HEK293 (cell line): ENCODE measurements around the gene PTGES2.

ENCODE experiments used
- CTCF ChIA-PET: fragments of 350-600 bp; formaldehyde crosslinking; extraction: SDS; loops from one replicate; lab custom pipeline; 2021; ENCODE audit warnings: antibody characterized with exemption; lab: Yijun Ruan, JAX
- POLR2A ChIA-PET: fragments of 300-600 bp; formaldehyde crosslinking; extraction: SDS; loops from one replicate; lab custom pipeline; 2020; ENCODE audit warnings: antibody characterized with exemption, inconsistent platforms; lab: Yijun Ruan, JAX
- H3K27ac ChIP-seq: fragments of 200-500 bp; sonication (Bioruptor generic); 2 replicates; pipeline ENCODE4 v1.5.1; 2014; ENCODE audit warnings: low read depth, low read length, control low read depth, inconsistent platforms; ENCODE audit errors: extremely low read depth
- H3K36me3 ChIP-seq, 2 experiments: fragments of 200-500 bp in 1 of 2; sonication (Bioruptor generic) in 1 of 2; 1 replicate in 1 of 2; 2 replicates in 1 of 2; pipeline ENCODE4 v1.5.1; 2014 to 2017; ENCODE audit warnings: inconsistent platforms in 2 of 2, low read length in 2 of 2; ENCODE audit not compliant: control insufficient read depth in 2 of 2, insufficient read depth in 1 of 2
- H3K4me1 ChIP-seq: fragments of 200-500 bp; sonication (Bioruptor generic); 2 replicates; pipeline ENCODE4 v1.5.1; 2014; ENCODE audit warnings: mild to moderate bottlenecking, low read length, inconsistent platforms; ENCODE audit not compliant: control insufficient read depth, insufficient read depth
- H3K4me3 ChIP-seq: 2 replicates; pipeline ENCODE4 v1.5.1; 2011; ENCODE audit warnings: low read depth, mild to moderate bottlenecking, control low read depth, low read length, moderate library complexity
- H3K9me3 ChIP-seq: fragments of 200-500 bp; sonication (Bioruptor generic); 2 replicates; pipeline ENCODE4 v1.5.1; 2014; ENCODE audit warnings: low read depth, low read length, inconsistent platforms; ENCODE audit not compliant: control insufficient read depth, insufficient read depth
- BCL11A ChIP-seq: fragments of 450-650 bp; formaldehyde crosslinking; IDR thresholded peaks from 2 replicates; pipeline ENCODE4 v1.5.1; 2016; ENCODE audit warnings: low read depth, missing biosample characterization, missing genetic modification characterization
- MYNN ChIP-seq: fragments of 450-650 bp; formaldehyde crosslinking; IDR thresholded peaks from 2 replicates; pipeline ENCODE4 v1.5.1; 2016; ENCODE audit warnings: missing biosample characterization, missing genetic modification characterization, borderline replicate concordance
- SP7 ChIP-seq: fragments of 450-650 bp; formaldehyde crosslinking; IDR thresholded peaks from 2 replicates; pipeline ENCODE4 v1.5.1; 2016; ENCODE audit warnings: missing biosample characterization, missing genetic modification characterization
- ZBTB7A ChIP-seq: fragments of 450-650 bp; formaldehyde crosslinking; IDR thresholded peaks from 2 replicates; pipeline ENCODE4 v1.5.1; 2016; ENCODE audit warnings: low read depth, missing biosample characterization, missing genetic modification characterization
- ZBTB8A ChIP-seq: fragments of 450-650 bp; formaldehyde crosslinking; IDR thresholded peaks from 2 replicates; pipeline ENCODE4 v1.5.1; 2016; ENCODE audit warnings: missing biosample characterization, missing genetic modification characterization
- ZFP3 ChIP-seq: fragments of 450-650 bp; formaldehyde crosslinking; IDR thresholded peaks from 2 replicates; pipeline ENCODE4 v1.5.1; 2016; ENCODE audit warnings: low read depth, missing biosample characterization, missing genetic modification characterization
- ZNF112 ChIP-seq: fragments of 450-650 bp; formaldehyde crosslinking; IDR thresholded peaks from 2 replicates; pipeline ENCODE4 v1.5.0; 2017; ENCODE audit warnings: missing biosample characterization, missing genetic modification characterization
- ZNF146 ChIP-seq: fragments of 450-650 bp; formaldehyde crosslinking; IDR thresholded peaks from 2 replicates; pipeline ENCODE4 v1.5.1; 2016; ENCODE audit warnings: missing biosample characterization, missing genetic modification characterization
- ZNF24 ChIP-seq: fragments of 450-650 bp; formaldehyde crosslinking; IDR thresholded peaks from 2 replicates; pipeline ENCODE4 v1.5.1; 2016; ENCODE audit warnings: missing biosample characterization, missing genetic modification characterization
- ZNF248 ChIP-seq: fragments of 450-650 bp; formaldehyde crosslinking; IDR thresholded peaks from 2 replicates; pipeline ENCODE4 v1.5.1; 2017; ENCODE audit warnings: missing biosample characterization, missing genetic modification characterization
- ZNF274 ChIP-seq, 2 experiments: fragments of 200-500 bp in 1 of 2; fragments of 450-650 bp in 1 of 2; sonication (Bioruptor generic) in 1 of 2; formaldehyde crosslinking in 1 of 2; IDR thresholded peaks; 2 replicates each; pipeline versions ENCODE4 v1.5.1 to v1.6.1; 2014 to 2016; ENCODE audit warnings: borderline replicate concordance in 1 of 2, inconsistent platforms in 1 of 2, low read length in 1 of 2, missing biosample characterization in 1 of 2, missing genetic modification characterization in 1 of 2
- ZNF311 ChIP-seq: fragments of 450-650 bp; formaldehyde crosslinking; IDR thresholded peaks from 2 replicates; pipeline ENCODE4 v1.5.1; 2017; ENCODE audit warnings: missing biosample characterization, missing genetic modification characterization, borderline replicate concordance
- ZNF354C ChIP-seq: fragments of 450-650 bp; formaldehyde crosslinking; IDR thresholded peaks from 2 replicates; pipeline ENCODE4 v1.5.1; 2016; ENCODE audit warnings: missing biosample characterization, missing genetic modification characterization, low read depth, borderline replicate concordance
- ZNF366 ChIP-seq: fragments of 450-650 bp; formaldehyde crosslinking; conservative IDR thresholded peaks from 2 replicates; pipeline ENCODE4 v1.5.1; 2016; ENCODE audit warnings: missing biosample characterization, missing genetic modification characterization
- ZNF423 ChIP-seq: fragments of 450-650 bp; formaldehyde crosslinking; IDR thresholded peaks from 2 replicates; pipeline ENCODE4 v1.5.1; 2016; ENCODE audit warnings: missing biosample characterization, missing genetic modification characterization
- ZNF560 ChIP-seq: fragments of 450-650 bp; formaldehyde crosslinking; IDR thresholded peaks from 2 replicates; pipeline ENCODE4 v1.5.1; 2017; ENCODE audit warnings: missing biosample characterization, missing genetic modification characterization, borderline replicate concordance
- ZNF610 ChIP-seq: fragments of 450-650 bp; formaldehyde crosslinking; IDR thresholded peaks from 2 replicates; pipeline ENCODE4 v1.5.1; 2016; ENCODE audit warnings: missing biosample characterization, missing genetic modification characterization, borderline replicate concordance
- ZNF624 ChIP-seq: fragments of 450-650 bp; formaldehyde crosslinking; IDR thresholded peaks from 2 replicates; pipeline ENCODE4 v1.5.1; 2017; ENCODE audit warnings: missing biosample characterization, missing genetic modification characterization
- TF ChIP-seq, protein P1 (sequence below): fragments of 450-650 bp; formaldehyde crosslinking; IDR thresholded peaks from 2 replicates; pipeline ENCODE4 v1.5.1; 2016; ENCODE audit warnings: missing biosample characterization, missing genetic modification characterization
- TF ChIP-seq, protein P2 (sequence below): fragments of 450-650 bp; formaldehyde crosslinking; IDR thresholded peaks from 2 replicates; pipeline ENCODE4 v1.5.1; 2016; ENCODE audit warnings: missing biosample characterization, missing genetic modification characterization
- TF ChIP-seq, protein P3 (sequence below): fragments of 450-650 bp; formaldehyde crosslinking; IDR thresholded peaks from 2 replicates; pipeline ENCODE4 v1.5.1; 2017; ENCODE audit warnings: missing biosample characterization, missing genetic modification characterization
- TF ChIP-seq, protein P4 (sequence below): fragments of 450-650 bp; formaldehyde crosslinking; IDR thresholded peaks from 2 replicates; pipeline ENCODE4 v1.5.1; 2016; ENCODE audit warnings: missing biosample characterization, missing genetic modification characterization
- TF ChIP-seq, protein P5 (sequence below): fragments of 450-650 bp; formaldehyde crosslinking; IDR thresholded peaks from 2 replicates; pipeline ENCODE4; 2016; ENCODE audit warnings: missing biosample characterization, missing genetic modification characterization

Gene PTGES2

DNA sequence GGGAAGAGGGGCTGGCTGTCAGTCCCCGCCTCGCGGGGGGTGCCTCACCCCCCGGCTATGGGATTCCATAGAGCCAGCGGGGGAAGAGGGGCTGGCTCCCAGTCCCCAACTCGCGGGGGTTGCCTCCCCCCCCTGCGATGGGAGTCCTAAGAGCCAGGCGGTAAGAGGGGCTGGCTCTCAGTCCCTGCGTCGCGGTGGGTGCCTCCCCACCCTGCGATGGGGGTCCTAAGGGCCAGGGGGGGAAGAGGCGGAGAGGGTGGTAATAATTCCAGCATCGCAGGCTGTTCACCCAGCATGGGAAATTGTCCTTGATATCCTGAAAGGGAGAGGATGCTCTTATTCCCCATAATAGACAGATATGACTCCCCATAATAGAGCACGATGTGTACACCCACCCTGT, 12.1 kb upstream of the PTGES2 start:
- no peak for TF ChIP-seq MYNN (tag by site-specific recombination)
- no peak for TF ChIP-seq ZNF354C (tag by site-specific recombination)
- TF ChIP-seq ZNF311 (tag by site-specific recombination): no peak
- TF ChIP-seq ZFP3: no peak
- no peak for TF ChIP-seq ZNF274 (IDR thresholded peaks at IDR 0.05; ENCODE audit: low read length)
- TF ChIP-seq ZNF274 (tag by site-specific recombination; IDR thresholded peaks at IDR 0.05; ENCODE audit: borderline replicate concordance): no peak
- no peak for TF ChIP-seq ZBTB7A (tag by site-specific recombination)
- no peak for TF ChIP-seq ZNF624 (tag by site-specific recombination)
- TF ChIP-seq, protein P1, sequence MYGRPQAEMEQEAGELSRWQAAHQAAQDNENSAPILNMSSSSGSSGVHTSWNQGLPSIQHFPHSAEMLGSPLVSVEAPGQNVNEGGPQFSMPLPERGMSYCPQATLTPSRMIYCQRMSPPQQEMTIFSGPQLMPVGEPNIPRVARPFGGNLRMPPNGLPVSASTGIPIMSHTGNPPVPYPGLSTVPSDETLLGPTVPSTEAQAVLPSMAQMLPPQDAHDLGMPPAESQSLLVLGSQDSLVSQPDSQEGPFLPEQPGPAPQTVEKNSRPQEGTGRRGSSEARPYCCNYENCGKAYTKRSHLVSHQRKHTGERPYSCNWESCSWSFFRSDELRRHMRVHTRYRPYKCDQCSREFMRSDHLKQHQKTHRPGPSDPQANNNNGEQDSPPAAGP (tag by site-specific recombination): no peak
- no peak for TF ChIP-seq BCL11A (tag by site-specific recombination)
- TF ChIP-seq ZBTB8A (tag by site-specific recombination): no peak
- TF ChIP-seq ZNF146 (tag by site-specific recombination): no peak
- no peak for TF ChIP-seq ZNF610 (tag by site-specific recombination)
- TF ChIP-seq, protein P2, sequence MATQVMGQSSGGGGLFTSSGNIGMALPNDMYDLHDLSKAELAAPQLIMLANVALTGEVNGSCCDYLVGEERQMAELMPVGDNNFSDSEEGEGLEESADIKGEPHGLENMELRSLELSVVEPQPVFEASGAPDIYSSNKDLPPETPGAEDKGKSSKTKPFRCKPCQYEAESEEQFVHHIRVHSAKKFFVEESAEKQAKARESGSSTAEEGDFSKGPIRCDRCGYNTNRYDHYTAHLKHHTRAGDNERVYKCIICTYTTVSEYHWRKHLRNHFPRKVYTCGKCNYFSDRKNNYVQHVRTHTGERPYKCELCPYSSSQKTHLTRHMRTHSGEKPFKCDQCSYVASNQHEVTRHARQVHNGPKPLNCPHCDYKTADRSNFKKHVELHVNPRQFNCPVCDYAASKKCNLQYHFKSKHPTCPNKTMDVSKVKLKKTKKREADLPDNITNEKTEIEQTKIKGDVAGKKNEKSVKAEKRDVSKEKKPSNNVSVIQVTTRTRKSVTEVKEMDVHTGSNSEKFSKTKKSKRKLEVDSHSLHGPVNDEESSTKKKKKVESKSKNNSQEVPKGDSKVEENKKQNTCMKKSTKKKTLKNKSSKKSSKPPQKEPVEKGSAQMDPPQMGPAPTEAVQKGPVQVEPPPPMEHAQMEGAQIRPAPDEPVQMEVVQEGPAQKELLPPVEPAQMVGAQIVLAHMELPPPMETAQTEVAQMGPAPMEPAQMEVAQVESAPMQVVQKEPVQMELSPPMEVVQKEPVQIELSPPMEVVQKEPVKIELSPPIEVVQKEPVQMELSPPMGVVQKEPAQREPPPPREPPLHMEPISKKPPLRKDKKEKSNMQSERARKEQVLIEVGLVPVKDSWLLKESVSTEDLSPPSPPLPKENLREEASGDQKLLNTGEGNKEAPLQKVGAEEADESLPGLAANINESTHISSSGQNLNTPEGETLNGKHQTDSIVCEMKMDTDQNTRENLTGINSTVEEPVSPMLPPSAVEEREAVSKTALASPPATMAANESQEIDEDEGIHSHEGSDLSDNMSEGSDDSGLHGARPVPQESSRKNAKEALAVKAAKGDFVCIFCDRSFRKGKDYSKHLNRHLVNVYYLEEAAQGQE: no peak
- no peak for TF ChIP-seq ZNF24 (tag by site-specific recombination)
- no peaks in the 10 kb centered on the region for H3K36me3 ChIP-seq
- H3K9me3 ChIP-seq: no peaks in the 10 kb centered on the region
- no peaks in the 10 kb centered on the region for H3K4me1 ChIP-seq
- CTCF ChIA-PET: no interaction called here
- no peak overlapping the region for H3K4me3 ChIP-seq
- POLR2A ChIA-PET: no interaction called here
- H3K27ac ChIP-seq: no peak overlapping the region

DNA sequence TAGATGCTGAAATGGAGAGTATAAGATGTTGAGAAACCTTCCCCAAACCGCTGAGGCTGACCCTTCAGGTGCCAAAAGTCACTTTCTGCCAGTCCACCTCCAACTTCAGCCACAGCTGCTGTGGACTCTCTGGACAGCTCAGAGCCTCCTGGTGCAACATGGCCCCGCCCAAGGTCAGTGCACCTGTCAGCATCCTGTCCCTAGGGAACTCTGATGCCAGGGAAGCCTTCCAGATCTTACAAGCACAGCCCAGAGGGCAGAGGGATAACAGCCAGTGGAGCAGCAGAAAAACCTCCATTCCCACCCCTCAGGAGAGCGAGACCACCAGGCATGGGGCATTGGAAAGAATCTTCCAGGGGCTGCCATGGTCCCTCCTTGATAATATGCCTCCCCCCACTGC, 10.5 kb upstream of the PTGES2 start:
- CTCF ChIA-PET: interaction anchor here (1.3 kb wide), 1 partner anchor 13 kb away, joined by 5 read pairs; no protein-coding TSS in a partner anchor
- H3K9me3 ChIP-seq: no peaks in the 10 kb centered on the region
- H3K4me3 ChIP-seq: no peak overlapping the region
- no peaks in the 10 kb centered on the region for H3K4me1 ChIP-seq
- POLR2A ChIA-PET: no interaction called here
- H3K36me3 ChIP-seq: no peaks in the 10 kb centered on the region
- H3K27ac ChIP-seq: no peak overlapping the region
- TF ChIP-seq ZNF112 (tag by site-specific recombination) (no peak), ZNF423 (tag by site-specific recombination) (no peak), ZNF560 (tag by site-specific recombination) (no peak), SP7 (tag by site-specific recombination) (no peak), ZNF366 (no peak), ZNF274 (IDR thresholded peaks at IDR 0.05; ENCODE audit: low read length) (no peak), ZNF274 (tag by site-specific recombination; IDR thresholded peaks at IDR 0.05; ENCODE audit: borderline replicate concordance) (no peak), ZNF248 (no peak)
- TF ChIP-seq, protein P3, sequence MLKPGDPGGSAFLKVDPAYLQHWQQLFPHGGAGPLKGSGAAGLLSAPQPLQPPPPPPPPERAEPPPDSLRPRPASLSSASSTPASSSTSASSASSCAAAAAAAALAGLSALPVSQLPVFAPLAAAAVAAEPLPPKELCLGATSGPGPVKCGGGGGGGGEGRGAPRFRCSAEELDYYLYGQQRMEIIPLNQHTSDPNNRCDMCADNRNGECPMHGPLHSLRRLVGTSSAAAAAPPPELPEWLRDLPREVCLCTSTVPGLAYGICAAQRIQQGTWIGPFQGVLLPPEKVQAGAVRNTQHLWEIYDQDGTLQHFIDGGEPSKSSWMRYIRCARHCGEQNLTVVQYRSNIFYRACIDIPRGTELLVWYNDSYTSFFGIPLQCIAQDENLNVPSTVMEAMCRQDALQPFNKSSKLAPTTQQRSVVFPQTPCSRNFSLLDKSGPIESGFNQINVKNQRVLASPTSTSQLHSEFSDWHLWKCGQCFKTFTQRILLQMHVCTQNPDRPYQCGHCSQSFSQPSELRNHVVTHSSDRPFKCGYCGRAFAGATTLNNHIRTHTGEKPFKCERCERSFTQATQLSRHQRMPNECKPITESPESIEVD (tag by site-specific recombination): no peak
- TF ChIP-seq, protein P4, sequence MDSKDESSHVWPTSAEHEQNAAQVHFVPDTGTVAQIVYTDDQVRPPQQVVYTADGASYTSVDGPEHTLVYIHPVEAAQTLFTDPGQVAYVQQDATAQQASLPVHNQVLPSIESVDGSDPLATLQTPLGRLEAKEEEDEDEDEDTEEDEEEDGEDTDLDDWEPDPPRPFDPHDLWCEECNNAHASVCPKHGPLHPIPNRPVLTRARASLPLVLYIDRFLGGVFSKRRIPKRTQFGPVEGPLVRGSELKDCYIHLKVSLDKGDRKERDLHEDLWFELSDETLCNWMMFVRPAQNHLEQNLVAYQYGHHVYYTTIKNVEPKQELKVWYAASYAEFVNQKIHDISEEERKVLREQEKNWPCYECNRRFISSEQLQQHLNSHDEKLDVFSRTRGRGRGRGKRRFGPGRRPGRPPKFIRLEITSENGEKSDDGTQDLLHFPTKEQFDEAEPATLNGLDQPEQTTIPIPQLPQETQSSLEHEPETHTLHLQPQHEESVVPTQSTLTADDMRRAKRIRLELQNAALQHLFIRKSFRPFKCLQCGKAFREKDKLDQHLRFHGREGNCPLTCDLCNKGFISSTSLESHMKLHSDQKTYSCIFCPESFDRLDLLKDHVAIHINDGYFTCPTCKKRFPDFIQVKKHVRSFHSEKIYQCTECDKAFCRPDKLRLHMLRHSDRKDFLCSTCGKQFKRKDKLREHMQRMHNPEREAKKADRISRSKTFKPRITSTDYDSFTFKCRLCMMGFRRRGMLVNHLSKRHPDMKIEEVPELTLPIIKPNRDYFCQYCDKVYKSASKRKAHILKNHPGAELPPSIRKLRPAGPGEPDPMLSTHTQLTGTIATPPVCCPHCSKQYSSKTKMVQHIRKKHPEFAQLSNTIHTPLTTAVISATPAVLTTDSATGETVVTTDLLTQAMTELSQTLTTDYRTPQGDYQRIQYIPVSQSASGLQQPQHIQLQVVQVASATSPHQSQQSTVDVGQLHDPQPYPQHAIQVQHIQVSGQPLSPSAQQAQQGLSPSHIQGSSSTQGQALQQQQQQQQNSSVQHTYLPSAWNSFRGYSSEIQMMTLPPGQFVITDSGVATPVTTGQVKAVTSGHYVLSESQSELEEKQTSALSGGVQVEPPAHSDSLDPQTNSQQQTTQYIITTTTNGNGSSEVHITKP (tag by site-specific recombination): no peak
- TF ChIP-seq, protein P5, sequence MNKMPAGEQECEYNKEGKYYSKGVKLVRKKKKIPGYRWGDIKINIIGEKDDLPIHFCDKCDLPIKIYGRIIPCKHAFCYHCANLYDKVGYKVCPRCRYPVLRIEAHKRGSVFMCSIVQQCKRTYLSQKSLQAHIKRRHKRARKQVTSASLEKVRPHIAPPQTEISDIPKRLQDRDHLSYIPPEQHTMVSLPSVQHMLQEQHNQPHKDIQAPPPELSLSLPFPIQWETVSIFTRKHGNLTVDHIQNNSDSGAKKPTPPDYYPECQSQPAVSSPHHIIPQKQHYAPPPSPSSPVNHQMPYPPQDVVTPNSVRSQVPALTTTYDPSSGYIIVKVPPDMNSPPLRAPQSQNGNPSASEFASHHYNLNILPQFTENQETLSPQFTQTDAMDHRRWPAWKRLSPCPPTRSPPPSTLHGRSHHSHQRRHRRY (tag by site-specific recombination): no peak
